H4 (cell line): ENCODE data around the gene GNPTG. TPM values are rescaled to one million over a fixed set of nuclear protein-coding genes. Genes with fewer than 3 reads are reported as not detected.
A peak's percentile ranks its signal among the peaks of the same experiment; 100 is the strongest.

ENCODE experiments used
- DNase-seq: peaks from one replicate; pipeline ENCODE4 v3.0.0-alpha.2; 2015; ENCODE audit warnings: low spot score
- total RNA-seq: library from RNA; depleted of rRNA; stranded (reverse); fragments of >200 nt; shearing (Covaris generic); gene quantifications from 2 replicates; pipeline ENCODE4 v1.2.3, GENCODE V29; 2014; rRNA removed

Gene GNPTG
- 27.9 and 37.1 TPM in 2 replicates for total RNA-seq

GRCh38 chr16:1351582-1352362, at the start of gene GNPTG, which contains the start of gene TSR3:
Gene GNPTG (plus strand): TSS chr16:1351931. CDS start chr16:1351966, 35 bp downstream.
Gene TSR3 (minus strand): TSS chr16:1351878. CDS start chr16:1351804, 74 bp downstream.
- peak; percentile 70 for DNase-seq

GRCh38 chr16:1305823-1306222, 45.9 kb upstream of the GNPTG start:
- DNase-seq: no peak

GRCh38 chr16:1306334-1306733, 45.4 kb upstream of the GNPTG start:
- DNase-seq: no peak

DNA sequence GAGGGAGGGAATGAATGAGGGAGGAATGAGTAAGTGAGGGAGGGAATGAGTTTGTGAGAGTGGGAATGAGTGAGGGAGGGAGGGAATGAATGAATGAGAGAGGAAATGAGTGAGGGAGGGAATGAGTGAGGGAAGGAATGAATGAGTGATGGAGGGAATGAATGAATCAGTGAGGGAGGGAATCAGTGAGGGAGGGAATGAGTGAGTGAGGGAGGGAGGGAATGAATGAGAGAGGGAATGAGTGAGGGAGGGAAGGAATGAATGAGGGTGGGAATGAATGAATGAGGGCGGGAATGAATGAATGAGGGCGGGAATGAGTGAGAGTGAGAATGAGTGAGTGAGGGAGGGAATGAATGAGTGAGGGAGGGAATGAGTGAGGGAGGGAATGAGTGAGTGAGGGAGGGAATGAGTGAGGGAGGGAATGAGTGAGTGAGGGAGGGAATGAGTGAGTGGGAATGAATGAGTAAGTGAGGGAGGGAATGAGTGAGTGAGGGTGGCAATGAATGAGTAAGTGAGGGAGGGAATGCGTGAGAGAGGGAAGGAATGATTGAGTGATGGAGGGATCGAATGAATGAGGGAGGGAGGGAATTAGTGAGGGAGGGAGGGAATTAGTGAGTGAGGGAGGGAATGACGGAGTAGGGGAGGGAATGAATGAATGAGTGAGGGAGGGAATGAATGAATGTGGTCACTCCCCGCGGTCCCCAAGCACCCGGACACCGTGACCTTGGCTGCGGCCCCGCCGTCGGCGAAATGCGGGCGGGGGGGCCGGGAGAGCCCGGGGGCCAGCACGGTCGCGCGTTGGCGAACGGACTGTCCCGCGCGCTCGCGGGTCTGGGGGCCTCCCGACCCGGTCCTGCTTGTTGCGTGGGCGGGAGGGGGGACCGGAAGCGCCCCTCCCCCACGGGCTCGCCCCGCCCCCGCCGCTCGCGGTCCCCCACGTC, 43.4 kb upstream of the GNPTG start:
- DNase-seq: peak; percentile 71

DNA sequence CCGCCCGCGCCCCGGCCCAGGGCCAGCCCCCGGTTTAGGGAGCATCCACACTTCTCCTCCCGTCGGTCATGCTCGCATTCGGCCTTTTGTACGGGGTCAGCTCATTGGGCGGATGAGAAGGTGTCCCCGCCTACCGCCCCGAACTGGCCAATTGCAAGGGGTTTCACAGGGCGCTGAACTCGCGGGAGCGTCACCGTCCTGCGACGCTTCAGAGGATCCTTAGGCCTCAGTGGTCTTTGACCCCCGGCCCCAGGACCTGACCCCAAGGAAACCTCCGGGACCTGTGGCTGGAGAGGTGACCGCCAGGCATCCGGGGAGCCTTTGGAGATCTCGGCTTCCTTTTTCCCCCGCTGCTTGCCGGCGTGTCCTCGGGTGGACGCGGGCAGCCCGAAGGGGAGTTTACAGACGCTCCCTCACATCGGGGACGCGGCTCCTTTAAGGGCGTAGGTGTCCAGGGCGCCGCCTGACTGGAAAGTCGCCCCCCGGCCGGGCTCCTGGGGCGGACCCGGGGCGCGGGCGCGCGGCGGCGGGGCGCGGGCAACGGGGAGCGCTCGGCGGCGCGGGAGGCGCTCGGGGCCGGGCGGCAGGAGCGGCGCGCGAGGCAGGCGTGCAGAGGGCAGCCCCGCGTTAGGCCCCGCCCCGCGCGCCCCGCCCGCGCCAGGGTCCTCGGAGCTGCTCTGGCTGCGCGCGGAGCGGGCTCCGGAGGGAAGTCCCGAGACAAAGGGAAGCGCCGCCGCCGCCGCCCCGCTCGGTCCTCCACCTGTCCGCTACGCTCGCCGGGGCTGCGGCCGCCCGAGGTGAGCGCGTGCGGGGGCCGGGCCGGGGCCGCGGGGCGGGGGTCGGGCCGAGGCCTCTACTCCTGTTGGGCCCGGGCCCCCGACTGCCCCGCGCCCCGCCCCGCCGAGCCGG, 42.5 kb upstream of the GNPTG start, which contains the start of gene UBE2I:
Gene UBE2I (plus strand): TSS at position 660 of the 909 bp plus-strand sequence. CDS start 4,395 bp downstream, outside the sequence.
- peak; percentile 96 for DNase-seq

GRCh38 chr16:1309888-1310831, 41.6 kb upstream of the GNPTG start:
- no peak for DNase-seq

GRCh38 chr16:1310832-1311200, 40.9 kb upstream of the GNPTG start:
- no peak for DNase-seq

DNA sequence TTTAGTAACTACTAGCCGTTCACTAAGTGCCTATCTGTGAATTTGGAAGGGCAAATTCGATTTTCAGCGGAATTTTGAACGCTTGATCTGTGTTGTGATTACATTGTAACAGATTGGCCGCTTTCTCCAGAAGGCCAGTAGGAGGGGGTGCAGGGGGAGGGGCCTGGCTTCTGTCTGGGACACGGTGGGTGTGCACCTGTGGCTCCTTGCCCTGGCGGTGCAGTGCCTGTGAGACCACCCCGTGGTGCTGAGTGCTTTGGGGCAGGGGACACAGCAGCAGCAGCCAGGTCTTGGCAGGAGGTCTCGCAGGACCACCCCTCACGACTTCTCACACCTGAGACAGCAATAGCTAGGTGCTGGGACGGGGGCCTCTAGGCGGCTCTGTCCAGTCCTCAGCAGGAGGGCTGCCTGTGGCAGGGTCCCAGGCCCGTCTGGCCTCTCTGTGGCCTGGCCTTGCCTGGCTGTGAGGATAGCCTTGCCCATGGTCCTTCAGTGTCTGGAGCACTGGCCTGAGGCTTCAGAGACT, 40.5 kb upstream of the GNPTG start:
- DNase-seq: no peak

GRCh38 chr16:1311738-1312466, 39.8 kb upstream of the GNPTG start:
- DNase-seq: no peak

DNA sequence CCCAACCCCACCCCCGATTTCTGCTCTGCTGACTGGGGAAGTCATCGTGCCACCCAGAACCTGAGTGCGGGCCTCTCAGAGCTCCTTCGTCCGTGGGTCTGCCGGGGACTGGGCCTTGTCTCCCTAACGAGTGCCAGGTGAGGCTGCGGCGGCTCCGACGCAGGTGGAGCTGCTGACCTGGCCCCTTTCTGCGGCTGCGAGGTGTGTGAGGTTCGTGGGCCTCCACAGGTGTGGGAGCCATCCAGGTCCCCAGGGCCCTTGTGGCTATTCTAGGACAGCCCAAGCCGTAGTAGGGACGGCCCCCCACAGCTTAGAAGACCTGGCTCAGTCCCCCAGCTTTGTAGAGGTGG, 39.3 kb upstream of the GNPTG start:
- no peak for DNase-seq

DNA sequence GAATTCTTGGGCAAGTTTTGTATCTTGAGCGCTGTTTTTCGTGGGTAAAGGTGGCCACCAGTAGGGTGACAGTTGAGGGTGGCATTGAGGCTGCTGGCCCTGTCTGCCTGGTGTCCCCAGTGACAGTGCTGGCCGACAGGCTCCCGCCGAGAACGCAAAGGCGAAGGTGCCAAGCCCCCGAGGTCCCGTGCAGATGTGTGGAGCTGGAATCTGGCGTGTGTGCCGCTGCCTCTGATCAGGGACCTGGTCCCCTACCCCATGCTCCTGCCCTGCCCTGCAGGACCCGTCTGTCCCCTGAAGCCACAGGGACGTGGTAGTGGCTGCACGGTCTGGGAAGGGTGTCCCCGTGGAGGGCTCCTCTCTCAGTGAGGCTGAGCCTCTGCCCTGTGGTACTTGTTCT, 38.8 kb upstream of the GNPTG start:
- DNase-seq: no peak

DNA sequence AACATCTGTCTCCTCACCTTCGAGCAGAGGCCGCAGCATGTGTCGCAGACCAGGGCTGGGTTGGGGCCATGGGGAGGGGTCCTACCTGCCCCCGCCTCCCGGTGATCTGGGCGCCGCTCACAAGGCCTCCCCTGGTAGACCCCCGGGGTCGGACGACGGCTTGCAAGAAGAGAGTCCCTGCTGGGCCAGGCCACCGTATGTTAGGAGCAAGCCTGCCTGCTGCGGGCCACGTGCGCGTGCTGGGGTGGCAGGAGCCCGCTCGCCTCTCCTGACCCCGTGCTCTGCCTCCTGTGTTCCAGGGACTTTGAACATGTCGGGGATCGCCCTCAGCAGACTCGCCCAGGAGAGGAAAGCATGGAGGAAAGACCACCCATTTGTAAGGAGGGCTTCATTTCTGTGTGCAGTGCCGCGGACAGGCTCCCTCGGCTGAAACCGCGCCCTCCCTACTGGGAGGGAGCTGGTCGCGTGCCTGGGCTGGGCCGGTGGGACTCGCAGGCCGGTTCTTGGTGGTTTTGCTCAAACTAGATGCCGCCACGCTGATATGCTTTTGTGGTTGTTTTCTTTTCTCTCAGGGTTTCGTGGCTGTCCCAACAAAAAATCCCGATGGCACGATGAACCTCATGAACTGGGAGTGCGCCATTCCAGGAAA, 37.9 kb upstream of the GNPTG start:
- no peak for DNase-seq

- no peak for DNase-seq
Measured at GRCh38 chr16:1314399-1315068, 37.2 kb upstream of the GNPTG start.

DNA sequence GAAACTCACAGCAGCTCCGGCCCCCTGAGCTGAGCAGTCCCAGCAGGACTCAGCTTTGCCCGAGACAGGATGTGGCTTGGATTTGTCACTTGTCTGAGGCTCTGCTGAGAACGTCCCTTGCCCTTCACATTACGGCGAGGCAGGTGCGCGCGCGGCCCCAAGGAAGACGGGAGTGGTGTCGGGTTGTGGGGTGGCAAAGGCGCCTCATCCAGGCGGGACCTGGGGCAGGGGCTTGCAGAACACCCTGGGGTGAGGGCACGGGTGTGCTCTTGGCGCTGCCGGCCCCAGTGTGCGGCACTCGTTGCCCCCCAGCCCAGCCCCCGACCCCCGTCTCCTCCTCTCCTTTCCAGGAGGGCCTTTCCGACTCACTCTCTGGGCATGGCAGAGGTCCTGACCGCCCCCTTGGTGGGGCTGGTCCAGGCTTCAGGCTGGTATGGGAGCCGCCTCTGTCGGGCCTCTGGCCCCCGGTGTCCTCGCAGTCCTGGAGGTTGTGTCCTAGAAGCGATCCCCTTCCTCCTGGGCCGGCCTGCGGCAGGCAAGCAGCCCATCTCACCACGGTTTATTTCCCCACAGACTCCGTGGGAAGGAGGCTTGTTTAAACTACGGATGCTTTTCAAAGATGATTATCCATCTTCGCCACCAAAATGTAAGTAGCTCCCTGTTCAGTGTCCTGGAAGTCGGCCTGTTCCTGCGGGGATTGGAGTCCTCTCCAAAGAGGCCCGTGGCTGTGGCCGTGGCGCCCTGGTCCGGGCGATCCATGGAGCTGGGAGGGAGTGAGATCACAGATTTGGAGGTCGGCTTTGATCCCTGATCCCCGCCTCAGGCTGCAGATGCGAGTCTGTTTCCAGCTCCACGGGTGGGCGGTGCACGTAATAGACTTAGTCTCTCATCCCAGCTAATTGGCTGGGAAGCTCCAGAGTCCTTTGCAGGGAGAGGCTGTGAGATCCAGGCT, 36.4 kb upstream of the GNPTG start:
- no peak for DNase-seq

DNA sequence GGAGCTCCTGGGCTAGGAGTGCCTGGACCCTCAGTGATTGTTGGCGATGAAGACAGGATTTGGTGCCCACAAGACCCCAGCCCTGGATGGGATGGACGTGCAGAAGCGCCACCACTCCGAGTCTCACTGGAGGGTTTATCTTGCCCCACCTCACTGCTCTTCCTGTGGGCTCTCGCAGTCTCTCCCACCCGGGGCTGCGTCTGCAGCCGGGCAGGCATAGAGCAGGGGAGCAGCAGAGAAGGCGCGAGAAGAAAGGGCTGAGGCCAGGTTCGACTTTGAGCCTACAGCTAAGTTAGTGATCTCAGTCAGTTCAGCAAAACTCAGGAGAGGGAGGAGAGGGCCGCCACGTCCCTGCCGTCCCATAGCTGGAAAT, 35.7 kb upstream of the GNPTG start:
- DNase-seq: no peak

GRCh38 chr16:1317479-1318267, 34.1 kb upstream of the GNPTG start:
- DNase-seq: no peak

- DNase-seq: no peak
Measured at GRCh38 chr16:1318268-1318545, 33.5 kb upstream of the GNPTG start.
